ENCODE results near the gene FCER1G.

DNA sequence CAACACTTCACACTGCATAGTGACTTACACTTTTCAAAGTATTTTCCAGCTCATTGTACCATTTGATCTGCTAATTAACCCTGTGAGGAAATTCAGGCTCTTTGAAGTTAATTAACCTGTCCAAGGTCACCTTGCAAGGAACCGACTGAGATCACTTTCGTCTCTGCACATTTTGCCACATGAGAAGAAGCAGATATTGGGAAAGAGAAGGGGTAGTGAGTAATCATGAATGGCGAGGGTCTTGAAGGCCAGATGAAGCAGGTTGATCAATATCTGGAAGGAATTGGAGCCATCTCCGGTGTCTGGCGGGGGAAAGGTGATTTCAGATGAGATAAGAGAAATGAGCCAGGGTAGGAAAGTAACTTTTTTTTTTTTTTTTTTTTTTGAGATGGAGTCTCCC is 4.9 kb downstream of the FCER1G start:
- TF ChIP-seq ZNF624 (tag by site-specific recombination; IDR thresholded peaks at IDR 0.05), result no peak
- TF ChIP-seq, protein P1, sequence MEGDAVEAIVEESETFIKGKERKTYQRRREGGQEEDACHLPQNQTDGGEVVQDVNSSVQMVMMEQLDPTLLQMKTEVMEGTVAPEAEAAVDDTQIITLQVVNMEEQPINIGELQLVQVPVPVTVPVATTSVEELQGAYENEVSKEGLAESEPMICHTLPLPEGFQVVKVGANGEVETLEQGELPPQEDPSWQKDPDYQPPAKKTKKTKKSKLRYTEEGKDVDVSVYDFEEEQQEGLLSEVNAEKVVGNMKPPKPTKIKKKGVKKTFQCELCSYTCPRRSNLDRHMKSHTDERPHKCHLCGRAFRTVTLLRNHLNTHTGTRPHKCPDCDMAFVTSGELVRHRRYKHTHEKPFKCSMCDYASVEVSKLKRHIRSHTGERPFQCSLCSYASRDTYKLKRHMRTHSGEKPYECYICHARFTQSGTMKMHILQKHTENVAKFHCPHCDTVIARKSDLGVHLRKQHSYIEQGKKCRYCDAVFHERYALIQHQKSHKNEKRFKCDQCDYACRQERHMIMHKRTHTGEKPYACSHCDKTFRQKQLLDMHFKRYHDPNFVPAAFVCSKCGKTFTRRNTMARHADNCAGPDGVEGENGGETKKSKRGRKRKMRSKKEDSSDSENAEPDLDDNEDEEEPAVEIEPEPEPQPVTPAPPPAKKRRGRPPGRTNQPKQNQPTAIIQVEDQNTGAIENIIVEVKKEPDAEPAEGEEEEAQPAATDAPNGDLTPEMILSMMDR (tag by site-specific recombination; IDR thresholded peaks at IDR 0.05), result no peak
- TF ChIP-seq, protein P2, sequence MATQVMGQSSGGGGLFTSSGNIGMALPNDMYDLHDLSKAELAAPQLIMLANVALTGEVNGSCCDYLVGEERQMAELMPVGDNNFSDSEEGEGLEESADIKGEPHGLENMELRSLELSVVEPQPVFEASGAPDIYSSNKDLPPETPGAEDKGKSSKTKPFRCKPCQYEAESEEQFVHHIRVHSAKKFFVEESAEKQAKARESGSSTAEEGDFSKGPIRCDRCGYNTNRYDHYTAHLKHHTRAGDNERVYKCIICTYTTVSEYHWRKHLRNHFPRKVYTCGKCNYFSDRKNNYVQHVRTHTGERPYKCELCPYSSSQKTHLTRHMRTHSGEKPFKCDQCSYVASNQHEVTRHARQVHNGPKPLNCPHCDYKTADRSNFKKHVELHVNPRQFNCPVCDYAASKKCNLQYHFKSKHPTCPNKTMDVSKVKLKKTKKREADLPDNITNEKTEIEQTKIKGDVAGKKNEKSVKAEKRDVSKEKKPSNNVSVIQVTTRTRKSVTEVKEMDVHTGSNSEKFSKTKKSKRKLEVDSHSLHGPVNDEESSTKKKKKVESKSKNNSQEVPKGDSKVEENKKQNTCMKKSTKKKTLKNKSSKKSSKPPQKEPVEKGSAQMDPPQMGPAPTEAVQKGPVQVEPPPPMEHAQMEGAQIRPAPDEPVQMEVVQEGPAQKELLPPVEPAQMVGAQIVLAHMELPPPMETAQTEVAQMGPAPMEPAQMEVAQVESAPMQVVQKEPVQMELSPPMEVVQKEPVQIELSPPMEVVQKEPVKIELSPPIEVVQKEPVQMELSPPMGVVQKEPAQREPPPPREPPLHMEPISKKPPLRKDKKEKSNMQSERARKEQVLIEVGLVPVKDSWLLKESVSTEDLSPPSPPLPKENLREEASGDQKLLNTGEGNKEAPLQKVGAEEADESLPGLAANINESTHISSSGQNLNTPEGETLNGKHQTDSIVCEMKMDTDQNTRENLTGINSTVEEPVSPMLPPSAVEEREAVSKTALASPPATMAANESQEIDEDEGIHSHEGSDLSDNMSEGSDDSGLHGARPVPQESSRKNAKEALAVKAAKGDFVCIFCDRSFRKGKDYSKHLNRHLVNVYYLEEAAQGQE (tag by site-specific recombination; IDR thresholded peaks at IDR 0.05), result no peak
- TF ChIP-seq ZNF112 (tag by site-specific recombination; IDR thresholded peaks at IDR 0.05), result no peak
